Jurkat, Clone E6-1 (cell line): ENCODE data around the gene SERPINC1. TPM values are rescaled to one million over a fixed set of nuclear protein-coding genes. Genes with fewer than 3 reads are reported as not detected.
"Not testable (repeated sequence)": the region's sequence is repeated elsewhere in the genome, so short reads cannot be mapped to it uniquely, and the experiment has no call there.

Source experiments
- DNase-seq: peaks from one replicate; pipeline ENCODE4 v3.0.0-alpha.2; 2011; ENCODE audit warnings: low read depth, low spot score
- H3K4me3 ChIP-seq: 2 replicates; pipeline ENCODE4 v1.5.1; 2011; ENCODE audit warnings: mild to moderate bottlenecking, low read length, control low read depth, moderate library complexity
- polyA plus RNA-seq: library from polyadenylated mRNA; unstranded; fragments of >200 nt; gene quantifications from one replicate; pipeline ENCODE4 v1.2.1, GENCODE V29; 2012; ENCODE audit warnings: missing spikeins; ENCODE audit not compliant: insufficient read length, insufficient read depth

SERPINC1 gene
- not detected for polyA plus RNA-seq

DNA sequence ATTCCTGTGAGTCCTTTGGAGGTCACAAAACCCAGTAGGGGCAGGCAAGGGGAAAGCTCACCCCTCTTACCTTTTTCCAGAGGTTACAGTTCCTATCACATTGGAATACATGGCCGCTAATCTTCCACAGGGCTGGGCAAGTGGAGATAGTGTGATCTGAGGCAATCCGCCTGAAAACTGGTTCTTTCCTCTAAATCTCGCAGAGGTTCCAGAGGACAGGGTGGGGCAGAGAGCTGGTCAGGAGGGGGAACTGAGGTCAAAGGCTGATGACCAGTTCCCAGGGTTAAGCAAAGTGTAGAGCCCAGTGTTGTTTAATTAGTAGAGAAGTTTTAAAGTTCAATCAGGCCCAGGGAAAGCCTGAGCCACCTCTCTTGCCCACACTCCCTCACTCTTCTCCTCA is at the start of gene SERPINC1:
Gene SERPINC1 (minus strand): TSS at position 179 of the 400 bp plus-strand sequence. CDS start 68 bp downstream, at position 111.
- H3K4me3 ChIP-seq = no peak within 1 kb of the TSS
- no peak for DNase-seq

DNA sequence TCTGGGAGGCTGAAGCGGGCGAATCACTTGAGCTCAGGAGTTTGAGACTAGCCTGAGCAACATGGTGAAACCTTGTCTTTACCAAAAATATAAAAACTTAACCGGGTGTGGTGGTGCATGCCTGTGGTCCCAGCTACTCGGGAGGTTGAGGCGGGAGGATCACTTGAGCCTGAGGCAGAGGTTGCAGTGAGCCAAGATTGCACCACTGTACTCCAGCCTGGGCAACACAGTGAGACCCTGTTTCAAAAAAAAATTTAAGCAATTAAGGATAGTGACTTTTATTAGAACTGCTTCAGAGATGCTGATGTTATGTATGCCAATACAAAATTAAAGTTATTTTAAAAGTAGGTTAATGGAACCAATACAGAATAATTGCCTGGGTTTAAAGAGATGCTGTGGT is 48.8 kb upstream of the SERPINC1 start:
- H3K4me3 ChIP-seq, DNase-seq: not testable (repeated sequence)

DNA sequence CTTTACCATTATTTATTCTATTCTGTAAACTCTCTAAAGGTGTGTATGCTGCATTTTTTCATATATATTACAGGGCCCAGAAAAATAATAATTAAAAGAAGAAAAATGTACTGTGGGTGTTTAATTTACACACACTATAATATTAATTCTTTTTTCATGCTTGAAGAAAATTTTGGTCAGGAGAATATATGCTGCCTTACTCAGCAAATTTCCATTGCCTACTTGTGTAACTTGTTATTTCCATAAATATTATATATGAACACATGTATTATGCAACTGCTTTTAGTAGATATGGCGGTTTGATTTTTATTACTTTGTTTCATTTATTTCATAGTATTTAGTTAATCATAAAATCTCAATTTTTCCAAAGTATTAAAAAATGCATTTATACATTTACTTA is 46.4 kb upstream of the SERPINC1 start:
- DNase-seq = no peak
- H3K4me3 ChIP-seq = no peak overlapping the region

DNA sequence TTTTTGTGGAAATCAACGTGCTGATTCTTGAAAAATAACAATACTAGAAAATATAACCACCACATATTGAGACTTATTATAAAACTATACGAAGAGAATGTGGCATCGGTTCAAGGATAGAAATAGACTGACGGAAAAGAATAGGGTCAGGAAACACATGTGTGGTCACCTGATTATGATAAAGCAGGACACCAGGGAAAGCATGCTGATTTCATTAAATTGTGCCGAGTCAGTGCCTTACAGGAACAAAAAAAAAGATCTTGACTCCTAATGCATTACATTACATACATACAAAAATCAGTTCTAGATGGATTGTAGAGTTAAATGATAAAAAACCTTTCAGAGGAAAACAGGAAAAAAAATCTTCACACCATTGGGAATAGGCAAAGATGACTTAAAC is 43.5 kb upstream of the SERPINC1 start:
- no peak overlapping the region for H3K4me3 ChIP-seq
- DNase-seq = no peak

DNA sequence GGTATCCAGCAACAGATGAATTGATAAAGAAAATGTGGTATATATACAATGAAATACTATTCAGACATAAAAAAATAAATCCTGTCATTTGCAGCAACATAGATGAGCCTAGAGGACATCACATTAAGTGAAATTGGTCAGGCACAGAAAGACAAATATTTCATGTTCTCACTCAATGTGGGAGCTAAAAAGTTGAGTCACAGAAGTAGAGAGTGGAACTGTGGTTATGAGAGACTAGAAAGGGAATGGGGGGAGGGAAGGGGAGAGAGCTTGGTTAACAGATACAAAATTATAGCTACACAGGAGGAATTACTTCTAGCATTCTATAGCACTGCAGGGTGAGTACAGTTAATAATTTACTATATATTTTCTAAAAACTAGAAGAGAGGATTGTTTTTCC is 37.1 kb upstream of the SERPINC1 start:
- DNase-seq = no peak
- no peak overlapping the region for H3K4me3 ChIP-seq

DNA sequence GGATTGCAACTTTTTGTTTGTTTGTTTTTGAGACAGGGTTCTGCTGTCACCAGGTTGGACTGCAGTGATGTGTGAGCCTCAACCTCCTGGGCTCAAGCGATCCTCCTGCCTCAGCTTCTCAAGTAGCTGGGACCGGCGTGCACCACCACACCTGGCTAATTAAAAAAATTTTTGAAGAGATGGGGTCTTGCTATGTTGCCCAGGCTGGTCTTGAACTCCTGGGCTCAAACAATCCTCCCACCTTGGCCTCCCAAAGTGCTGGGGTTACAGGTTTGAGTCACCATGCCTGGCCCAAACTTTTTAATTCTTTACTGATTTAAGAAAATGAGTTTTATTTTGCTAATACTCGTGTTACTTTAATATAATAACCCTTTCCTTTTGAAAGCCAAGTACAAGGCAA is 31.5 kb upstream of the SERPINC1 start:
- DNase-seq = no peak
- no peak overlapping the region for H3K4me3 ChIP-seq

DNA sequence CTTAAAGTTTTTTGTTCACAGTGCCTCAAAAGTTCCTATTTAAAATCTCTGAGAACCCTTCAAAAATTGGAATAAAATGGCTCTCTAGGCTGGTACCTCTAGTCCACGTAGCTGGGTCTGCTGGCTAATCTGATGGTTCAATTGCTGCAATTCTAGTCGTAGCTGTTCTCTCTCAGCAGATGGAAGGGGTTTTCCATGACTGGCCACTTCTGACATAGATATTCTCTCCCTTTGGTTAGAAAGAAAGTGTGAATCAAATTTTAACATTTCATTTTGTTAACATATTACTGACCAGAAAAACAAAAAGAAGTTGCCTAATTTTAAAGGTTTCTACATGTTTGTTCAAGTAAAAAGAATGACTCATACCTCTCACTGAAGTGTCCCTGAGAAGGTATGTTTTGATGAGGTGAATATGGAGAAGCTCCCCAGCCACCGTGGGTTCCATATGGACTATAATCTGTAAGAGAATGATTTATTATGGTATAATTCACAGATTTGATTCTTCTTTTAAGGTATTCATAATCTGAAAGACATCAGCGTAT is 29.3 kb upstream of the SERPINC1 start:
- no peak for DNase-seq

DNA sequence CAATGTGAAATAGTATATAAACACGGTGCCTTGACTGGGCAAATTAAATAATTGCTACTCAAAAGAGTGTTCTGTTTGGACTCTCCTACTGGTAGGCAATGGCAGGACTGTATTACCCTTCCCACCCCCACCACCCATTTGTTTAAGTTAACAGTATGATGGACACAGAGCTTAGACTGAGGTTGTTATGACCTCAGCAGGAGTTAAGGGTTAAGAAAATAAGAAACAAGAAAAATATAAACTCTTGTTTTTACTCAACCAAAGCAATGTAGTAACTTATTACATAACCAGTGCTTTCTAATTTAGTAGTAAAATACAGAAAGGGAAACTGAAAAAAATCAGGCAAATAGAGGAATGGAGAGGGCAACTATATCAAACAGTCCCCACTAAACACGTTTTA is 19.9 kb upstream of the SERPINC1 start:
- no peak overlapping the region for H3K4me3 ChIP-seq
- no peak for DNase-seq

More for the DNA sequence above, 29.3 kb upstream of the SERPINC1 start:
- H3K4me3 ChIP-seq = no peak overlapping the region

DNA sequence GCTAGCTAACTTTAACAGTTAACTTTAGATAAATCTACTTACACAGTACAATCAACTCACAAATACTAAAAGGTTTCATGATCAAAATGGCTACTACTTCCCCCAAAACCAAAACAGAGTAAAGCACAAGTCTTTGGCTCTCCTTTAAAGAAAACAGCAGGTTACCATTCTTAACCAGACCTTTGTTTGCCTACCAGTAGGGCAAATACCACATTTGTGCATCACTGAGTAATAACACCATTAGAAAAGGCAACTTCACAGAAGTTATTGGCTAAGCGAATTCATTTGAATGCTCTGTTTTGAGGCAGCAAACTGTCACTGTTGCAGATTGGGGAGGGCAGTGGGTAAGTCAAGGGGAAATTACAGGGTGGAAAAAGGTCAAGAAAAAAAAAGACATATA is 17.3 kb upstream of the SERPINC1 start:
- no peak for DNase-seq

DNA sequence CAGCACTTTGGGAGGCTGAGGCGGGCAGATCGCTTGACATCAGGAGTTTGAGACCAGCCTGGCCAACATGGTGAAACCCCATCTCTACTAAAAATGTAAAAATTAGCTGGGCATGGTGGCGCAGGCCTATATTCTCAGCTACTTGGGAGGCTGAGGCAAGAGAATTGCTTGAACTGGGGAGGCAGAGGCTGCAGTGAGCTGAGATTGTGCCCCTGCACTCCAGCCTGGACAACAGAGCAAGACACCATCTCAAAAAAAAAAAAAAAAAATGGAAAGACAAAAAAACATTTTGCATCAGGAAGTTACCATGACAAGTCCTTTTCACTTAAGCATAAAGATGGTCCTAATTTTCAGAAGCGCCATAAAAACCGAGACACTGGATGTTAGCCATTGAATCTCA is 13.4 kb upstream of the SERPINC1 start:
- not testable (repeated sequence) for DNase-seq, H3K4me3 ChIP-seq

More for the DNA sequence above, 17.3 kb upstream of the SERPINC1 start:
- no peak overlapping the region for H3K4me3 ChIP-seq

DNA sequence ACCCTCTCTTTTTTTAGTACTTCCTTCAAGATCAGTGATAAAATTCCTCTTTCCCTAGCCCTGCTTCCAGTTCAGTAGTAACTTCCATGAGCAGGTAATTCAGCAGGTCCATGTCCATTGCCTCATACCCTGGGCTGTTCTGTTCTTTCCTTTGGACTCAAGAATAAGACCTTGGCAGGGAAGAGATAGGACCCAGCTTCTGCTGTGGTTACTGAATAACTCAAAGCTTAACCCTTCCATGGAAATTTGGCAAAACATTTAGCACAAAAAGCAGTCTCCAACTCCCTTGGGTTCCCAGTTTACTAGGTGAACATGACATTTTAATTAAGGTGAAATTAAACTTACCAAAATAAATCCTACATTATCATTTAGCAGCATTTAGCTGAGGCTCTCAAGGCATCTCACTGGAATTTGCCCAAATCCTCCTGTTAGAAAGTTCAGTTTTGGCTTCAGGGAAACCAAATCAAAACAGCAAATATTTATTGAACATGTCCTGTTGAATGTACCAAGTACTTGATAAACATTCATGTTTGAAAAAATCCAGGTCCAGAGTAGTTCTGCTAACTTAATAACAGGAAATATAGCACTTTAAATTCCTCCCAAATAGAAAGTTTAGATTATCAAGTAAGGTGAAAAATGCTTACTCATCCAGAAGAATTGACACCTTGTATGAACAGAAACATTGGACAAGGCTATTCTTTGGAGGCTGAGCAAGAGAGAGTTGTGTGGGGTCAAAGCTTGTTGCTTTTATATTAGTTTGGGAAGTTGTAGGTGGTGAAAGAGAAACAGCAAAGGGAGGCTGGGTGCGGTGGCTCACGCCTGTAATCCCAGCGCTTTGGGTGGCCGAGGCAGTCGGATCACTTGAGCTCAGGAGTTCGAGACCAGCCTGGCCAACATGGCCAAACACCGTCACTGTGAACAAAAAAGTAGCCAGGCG is 8.4 kb upstream of the SERPINC1 start:
- H3K4me3 ChIP-seq = no peak overlapping the region
- no peak for DNase-seq

DNA sequence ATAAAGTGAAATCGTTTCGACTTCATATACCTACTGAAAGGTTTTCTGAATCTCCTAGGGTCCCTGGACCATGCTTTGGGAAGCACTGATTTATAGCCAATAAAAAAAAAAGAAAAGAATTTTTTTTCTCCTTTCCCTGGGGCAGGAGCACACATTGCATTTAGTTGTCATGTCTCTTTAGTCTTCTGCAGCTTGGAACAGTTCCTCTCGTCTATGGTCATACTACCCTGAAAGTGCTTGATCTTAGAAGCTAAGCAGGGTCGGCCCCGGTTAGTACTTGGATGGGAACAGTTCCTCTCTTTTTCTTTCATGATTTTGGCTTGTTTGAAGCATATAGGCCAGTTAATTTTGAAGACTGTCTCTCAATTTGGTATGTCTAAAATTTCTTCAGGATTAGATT is 3.7 kb upstream of the SERPINC1 start:
- no peak for DNase-seq
- no peak overlapping the region for H3K4me3 ChIP-seq

DNA sequence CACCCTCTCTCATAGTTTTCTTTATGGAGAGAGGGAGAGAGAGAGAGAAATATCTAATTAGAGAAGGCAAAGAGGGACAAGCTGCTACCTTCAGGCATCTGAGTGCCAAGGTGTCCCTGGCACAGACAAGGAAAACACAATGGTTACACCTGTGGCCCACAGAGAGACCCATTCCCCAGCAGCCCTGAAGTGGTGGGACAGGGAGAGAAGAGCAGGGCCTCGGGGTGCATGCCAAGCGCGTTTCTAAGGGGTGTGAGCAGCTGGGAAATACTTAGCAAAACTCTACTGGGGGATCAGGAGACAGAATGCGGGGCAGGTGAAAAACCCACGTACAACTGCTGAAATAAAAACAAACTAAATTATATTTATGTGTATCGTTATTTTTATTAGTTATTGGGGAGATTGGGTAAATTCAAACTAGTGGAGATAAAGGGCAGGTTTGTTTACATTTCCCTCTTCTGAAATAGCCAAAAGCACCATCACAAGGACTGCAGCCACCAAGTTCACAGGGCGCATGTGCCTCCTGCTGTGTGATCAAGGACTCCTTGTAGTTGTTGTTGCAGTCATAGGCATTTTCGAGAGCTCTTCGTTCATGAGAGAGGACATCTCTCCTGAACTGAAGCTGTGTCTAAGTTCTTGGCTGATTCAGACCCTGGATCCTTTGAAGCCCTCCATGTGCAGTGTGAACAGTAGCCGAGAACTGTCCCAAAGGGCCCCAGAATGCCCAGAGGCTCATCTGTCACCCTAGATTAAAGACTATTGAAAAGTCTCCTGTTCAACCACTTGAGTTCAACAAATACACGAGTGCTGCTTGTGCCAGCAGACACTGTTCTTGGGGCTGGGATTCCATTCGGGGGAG is 737 bp upstream of the SERPINC1 start:
- DNase-seq = no peak
- H3K4me3 ChIP-seq = no peak overlapping the region

DNA sequence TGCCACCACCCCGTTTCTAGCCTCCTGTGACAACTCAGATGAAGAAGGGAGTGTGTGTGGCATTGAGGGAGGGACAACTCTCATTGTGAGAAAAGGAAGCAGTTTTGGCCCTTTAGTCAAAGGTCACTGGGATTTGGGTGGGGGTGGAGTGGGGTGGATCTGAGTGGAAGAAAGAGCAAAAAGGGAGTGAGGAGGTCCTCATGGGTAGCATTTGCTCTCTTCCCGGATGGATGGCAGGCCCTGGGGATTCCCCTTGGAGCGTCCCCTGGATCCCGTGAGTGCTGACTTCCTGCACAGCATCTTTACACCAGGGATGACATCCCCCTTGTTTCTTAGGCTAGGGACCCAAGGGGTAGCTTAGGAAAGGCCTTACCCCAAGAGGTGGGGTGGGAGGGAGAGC is 460 bp downstream of the SERPINC1 start:
- H3K4me3 ChIP-seq = no peak overlapping the region
- no peak for DNase-seq

DNA sequence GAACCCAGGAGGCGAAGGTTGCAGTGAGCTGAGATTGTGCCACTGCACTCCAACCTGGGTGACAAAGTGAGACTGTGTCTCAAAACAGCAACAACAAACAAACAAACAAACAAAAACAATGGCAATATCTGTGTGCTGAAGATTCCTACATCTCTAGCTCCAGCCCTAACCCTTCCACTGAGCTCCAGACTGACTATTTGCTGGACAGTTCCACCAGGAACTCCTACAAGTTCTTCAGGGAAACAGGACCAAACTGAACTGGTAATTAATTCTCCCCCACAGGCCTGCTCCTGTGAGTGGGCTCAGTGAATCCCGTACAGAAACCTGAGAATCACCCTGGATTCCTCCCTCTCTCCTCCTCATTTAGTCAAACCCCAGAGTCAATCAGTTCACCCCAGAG is 1.5 kb downstream of the SERPINC1 start:
- DNase-seq = no peak
- H3K4me3 ChIP-seq = no peak overlapping the region

DNA sequence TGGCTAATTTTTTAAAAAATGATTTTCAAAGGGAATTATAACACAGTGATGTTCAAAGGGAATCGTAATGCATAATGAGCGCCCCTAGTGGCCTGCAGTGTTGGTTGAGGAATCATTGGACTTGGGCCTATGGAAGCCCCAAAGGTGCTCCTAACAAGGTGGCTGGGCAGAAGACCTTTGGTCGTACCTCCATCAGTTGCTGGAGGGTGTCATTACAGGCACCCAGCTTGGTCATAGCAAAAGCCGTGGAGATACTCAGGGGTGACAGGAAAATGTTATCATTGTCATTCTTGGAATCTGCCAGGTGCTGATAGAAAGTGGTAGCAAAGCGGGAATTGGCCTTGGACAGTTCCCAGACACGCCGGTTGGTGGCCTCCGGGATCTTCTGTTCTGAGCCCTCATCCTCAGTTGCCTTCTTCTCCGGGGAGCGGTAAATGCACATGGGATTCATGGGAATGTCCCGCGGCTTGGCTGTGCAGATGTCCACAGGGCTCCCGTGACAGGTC is 2.7 kb downstream of the SERPINC1 start:
- no peak overlapping the region for H3K4me3 ChIP-seq
- DNase-seq = peak; percentile 42

DNA sequence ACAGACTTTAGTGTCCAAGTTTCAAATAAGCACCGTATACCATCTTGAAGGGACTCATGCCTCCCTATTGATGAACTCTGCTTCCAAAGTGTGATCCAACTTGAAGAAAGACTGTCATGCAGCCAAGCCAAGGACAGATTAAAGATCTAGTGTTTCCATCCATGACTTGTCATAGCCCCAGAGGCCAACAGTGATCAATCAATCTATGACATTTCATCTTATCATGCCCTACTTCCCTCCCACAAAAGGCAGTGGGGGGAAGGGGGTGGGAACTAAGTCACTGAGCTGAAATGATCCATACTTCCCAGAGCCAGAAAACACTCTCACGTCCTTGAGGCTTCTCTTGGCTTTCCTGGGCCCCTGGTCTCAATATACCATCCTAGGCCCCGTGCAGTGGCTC is 4.0 kb downstream of the SERPINC1 start:
- no peak for DNase-seq
- H3K4me3 ChIP-seq = no peak overlapping the region

DNA sequence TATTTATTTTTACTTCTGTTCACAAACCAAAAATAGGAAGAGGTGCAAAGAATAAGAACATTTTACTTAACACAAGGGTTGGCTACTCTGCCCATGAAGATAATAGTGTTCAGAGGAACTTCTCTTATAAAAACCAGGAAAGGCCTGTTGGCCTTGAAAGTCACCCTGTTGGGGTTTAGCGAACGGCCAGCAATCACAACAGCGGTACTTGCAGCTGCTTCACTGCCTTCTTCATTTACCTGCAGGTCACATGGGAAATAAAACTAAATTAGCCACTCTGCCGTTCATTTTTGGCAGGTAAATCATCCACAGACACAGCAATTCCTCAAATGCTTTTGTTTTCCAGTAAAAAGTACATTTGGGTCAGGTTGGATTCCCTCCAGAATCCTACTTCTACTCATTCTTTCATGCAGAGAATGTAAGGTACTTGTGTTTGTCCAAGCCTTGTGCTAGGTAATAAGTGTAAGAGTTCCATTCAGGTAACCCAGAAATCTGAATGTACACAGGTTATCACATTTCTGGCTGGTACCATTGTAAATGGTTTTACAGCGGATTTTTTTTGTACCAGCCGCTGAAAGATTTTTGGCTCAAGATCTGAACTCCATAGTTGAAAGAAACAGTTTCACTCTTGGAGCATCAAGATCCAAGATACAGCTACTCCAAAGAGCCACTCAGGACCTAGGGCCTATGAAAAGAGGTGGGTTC is 13.1 kb downstream of the SERPINC1 start:
- no peak overlapping the region for H3K4me3 ChIP-seq
- DNase-seq = no peak

DNA sequence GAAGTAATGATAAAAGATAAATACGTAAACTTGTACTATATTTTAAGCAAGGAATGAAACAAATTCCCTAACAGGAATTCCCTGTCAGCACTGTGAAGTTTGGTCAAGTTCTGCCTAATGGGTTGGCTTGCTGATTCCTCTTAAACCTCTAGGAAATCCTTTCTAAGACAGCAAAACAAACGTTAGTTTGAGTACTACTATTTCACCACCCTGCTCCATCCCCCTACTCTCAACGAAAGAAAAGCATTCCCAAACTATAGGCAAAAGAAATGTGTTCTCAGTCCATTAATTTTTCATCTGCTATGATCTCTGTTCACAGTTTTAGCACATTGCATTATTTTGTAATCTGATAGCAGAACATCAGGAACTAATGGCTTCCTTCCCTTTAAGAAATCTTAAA is 16.1 kb downstream of the SERPINC1 start:
- DNase-seq = no peak
- H3K4me3 ChIP-seq = no peak overlapping the region
